ENCODE results near the gene PCDHB16.

Gene PCDHB16

GRCh38 chr5:141234109-141234667 is 52.0 kb downstream of the PCDHB16 start:
- no peak for DNase-seq

Data from activated CD4-positive, alpha-beta T cell treated with anti-CD3 and anti-CD28 coated beads, Interleukin-2, Interleukin-6, amounts not matched to agents 100 ng/mL and 50 ng/mL, durations not matched to agents 16 hours and 8 hours (primary cell).